ENCODE measurements around the gene SEMA5A.

SEMA5A gene

GRCh38 chr5:9058666-9059065, 487.2 kb downstream of the SEMA5A start:
- peak; percentile 69 for DNase-seq (ENCODE audit: low read depth)

- peak; percentile 35 for DNase-seq (ENCODE audit: low read depth)
Observed at GRCh38 chr5:9058161-9058560, 487.7 kb downstream of the SEMA5A start.

GRCh38 chr5:9057406-9058000, 488.4 kb downstream of the SEMA5A start:
- no peak for DNase-seq (ENCODE audit: low read depth)

GRCh38 chr5:9056046-9056445, 489.8 kb downstream of the SEMA5A start:
- no peak for DNase-seq (ENCODE audit: low read depth)

- peak; percentile 58 for DNase-seq (ENCODE audit: low read depth)
Observed at GRCh38 chr5:9054821-9055589, 490.9 kb downstream of the SEMA5A start.

- no peak for DNase-seq (ENCODE audit: low read depth)
Observed at GRCh38 chr5:9054322-9054721, 491.6 kb downstream of the SEMA5A start.

GRCh38 chr5:9052421-9052820, 493.5 kb downstream of the SEMA5A start:
- DNase-seq (ENCODE audit: low read depth): no peak

GRCh38 chr5:9051779-9052178, 494.1 kb downstream of the SEMA5A start:
- DNase-seq (ENCODE audit: low read depth): no peak

- no peak for DNase-seq (ENCODE audit: low read depth)
Observed at GRCh38 chr5:9047932-9048331, 497.9 kb downstream of the SEMA5A start.

GRCh38 chr5:9046756-9047481, 499.0 kb downstream of the SEMA5A start:
- DNase-seq (ENCODE audit: low read depth): peak; percentile 99

- DNase-seq (ENCODE audit: low read depth): no peak
Observed at GRCh38 chr5:9045946-9046345, 499.9 kb downstream of the SEMA5A start.

GRCh38 chr5:9042241-9042640, 503.6 kb downstream of the SEMA5A start:
- DNase-seq (ENCODE audit: low read depth): no peak

- DNase-seq (ENCODE audit: low read depth): peak; percentile 39
Observed at GRCh38 chr5:9040475-9040874, 505.4 kb downstream of the SEMA5A start.

- DNase-seq (ENCODE audit: low read depth): no peak
Observed at GRCh38 chr5:9037048-9037447, 508.8 kb downstream of the SEMA5A start.

- DNase-seq (ENCODE audit: low read depth): no peak
Observed at GRCh38 chr5:9035346-9035745, 510.5 kb downstream of the SEMA5A start.

GRCh38 chr5:9034649-9035048, 511.2 kb downstream of the SEMA5A start:
- peak; percentile 89 for DNase-seq (ENCODE audit: low read depth)

GRCh38 chr5:9033524-9033923, 512.4 kb downstream of the SEMA5A start:
- DNase-seq (ENCODE audit: low read depth): no peak

- DNase-seq (ENCODE audit: low read depth): peak; percentile 43
Observed at GRCh38 chr5:9025942-9026341, 519.9 kb downstream of the SEMA5A start.

- peak; percentile 56 for DNase-seq (ENCODE audit: low read depth)
Observed at GRCh38 chr5:9020996-9021395, 524.9 kb downstream of the SEMA5A start.

GRCh38 chr5:9015937-9016270, 530.0 kb downstream of the SEMA5A start:
- no peak for DNase-seq (ENCODE audit: low read depth)

- DNase-seq (ENCODE audit: low read depth): peak; percentile 93
Observed at GRCh38 chr5:9015260-9015936, 530.5 kb downstream of the SEMA5A start.

- no peak for DNase-seq (ENCODE audit: low read depth)
Observed at GRCh38 chr5:9013147-9013546, 532.7 kb downstream of the SEMA5A start.

All from EH (cell line).